Activated gamma-delta T cell treated with anti-CD3 and anti-CD28 coated beads, Interleukin-2, amount 50 U/mL, for 16 hours (primary cell): ENCODE measurements around the gene PRPF38A.

Experiments
- DNase-seq: peaks from one replicate; pipeline ENCODE4 v3.0.0-alpha.2; 2020; ENCODE audit warnings: low read depth

PRPF38A gene

GRCh38 chr1:52399629-52400028, 4.8 kb upstream of the PRPF38A start:
- DNase-seq = no peak

GRCh38 chr1:52400131-52400530, 4.3 kb upstream of the PRPF38A start:
- no peak for DNase-seq

GRCh38 chr1:52402860-52403240, 1.6 kb upstream of the PRPF38A start:
- DNase-seq = no peak

- peak; percentile 22 for DNase-seq
Measured at GRCh38 chr1:52403566-52404115, 761 bp upstream of the PRPF38A start.

GRCh38 chr1:52404975-52405338, 555 bp downstream of the PRPF38A start:
- DNase-seq = no peak

- no peak for DNase-seq
Measured at GRCh38 chr1:52413410-52413989, 9.1 kb downstream of the PRPF38A start.

- no peak for DNase-seq
Measured at GRCh38 chr1:52414942-52415341, 10.5 kb downstream of the PRPF38A start.

GRCh38 chr1:52416811-52417210, 12.4 kb downstream of the PRPF38A start:
- no peak for DNase-seq

- no peak for DNase-seq
Measured at GRCh38 chr1:52420713-52421112, 16.3 kb downstream of the PRPF38A start.

- no peak for DNase-seq
Measured at GRCh38 chr1:52423055-52423454, 18.7 kb downstream of the PRPF38A start.

- peak; percentile 56 for DNase-seq
Measured at GRCh38 chr1:52423771-52424170, 19.4 kb downstream of the PRPF38A start.

GRCh38 chr1:52424231-52424636, 19.8 kb downstream of the PRPF38A start:
- no peak for DNase-seq

- no peak for DNase-seq
Measured at GRCh38 chr1:52424813-52425212, 20.4 kb downstream of the PRPF38A start.

GRCh38 chr1:52426371-52426770, 22.0 kb downstream of the PRPF38A start:
- no peak for DNase-seq

- no peak for DNase-seq
Measured at GRCh38 chr1:52427152-52427551, 22.8 kb downstream of the PRPF38A start.

- DNase-seq = no peak
Measured at GRCh38 chr1:52432807-52433206, 28.4 kb downstream of the PRPF38A start.

GRCh38 chr1:52435211-52435610, 30.8 kb downstream of the PRPF38A start:
- DNase-seq = no peak

GRCh38 chr1:52435650-52436049, 31.2 kb downstream of the PRPF38A start:
- DNase-seq = no peak

- DNase-seq = no peak
Measured at GRCh38 chr1:52436817-52437216, 32.4 kb downstream of the PRPF38A start.

- no peak for DNase-seq
Measured at GRCh38 chr1:52439976-52440375, 35.6 kb downstream of the PRPF38A start.

GRCh38 chr1:52444463-52444862, 40.1 kb downstream of the PRPF38A start:
- DNase-seq = no peak

- DNase-seq = no peak
Measured at GRCh38 chr1:52454127-52454526, 49.7 kb downstream of the PRPF38A start.

- no peak for DNase-seq
Measured at GRCh38 chr1:52454779-52455178, 50.4 kb downstream of the PRPF38A start.

GRCh38 chr1:52455686-52456085, 51.3 kb downstream of the PRPF38A start:
- DNase-seq = no peak
